GM12878 (cell line): ENCODE data around the gene PUS7. TPM values are rescaled to one million over a fixed set of nuclear protein-coding genes. Genes with fewer than 3 reads are reported as not detected.

Source experiments
- ATAC-seq: fragments of 200-7000 bp; cut with Tn5 transposase; 3 replicates; pipeline ENCODE4 v1.9.1; 2020; ENCODE audit warnings: mild to moderate bottlenecking, moderate library complexity
- BruUV-seq: library from RNA; stranded (reverse); fragments of 400-500 nt; replicated peaks from 2 replicates; lab custom pipeline; 2021; lab: Mats Ljungman, UMichigan
- CTCF ChIA-PET: fragments of 300-600 bp; sonication (Branson Sonifier 250); formaldehyde crosslinking; extraction: SDS; loops from one replicate; lab custom pipeline; 2021; ENCODE audit warnings: inconsistent platforms; lab: Yijun Ruan, JAX
- POLR2A ChIA-PET: fragments of 350-600 bp; formaldehyde crosslinking; extraction: SDS; loops from one replicate; lab custom pipeline; 2021; ENCODE audit warnings: inconsistent platforms; lab: Charles Lee
- RAD21 ChIA-PET: fragments of 300-600 bp; sonication (Branson Sonifier 250); formaldehyde crosslinking; loops from one replicate; lab custom pipeline; 2023; ENCODE audit warnings: antibody characterized with exemption; ENCODE audit not compliant: unreplicated experiment; lab: Charles Lee
- SMC1A ChIA-PET: fragments of 300-600 bp; sonication (Branson Sonifier 250); formaldehyde crosslinking; loops from one replicate; lab custom pipeline; 2023; ENCODE audit not compliant: unreplicated experiment, uncharacterized antibody; lab: Charles Lee
- DNase-seq: peaks from one replicate; pipeline ENCODE4 v3.0.0-alpha.2; 2011; ENCODE audit warnings: low read depth, low spot score
- FAIRE-seq: peaks from 3 replicates; lab custom pipeline; 2011; peaks lifted over from hg19 to GRCh38; lab: Jason Lieb, UNC
- H2AFZ ChIP-seq: 2 replicates; pipeline ENCODE4 v1.6.0; 2011; ENCODE audit warnings: low read depth, low read length, control low read depth; ENCODE audit not compliant: control insufficient read depth
- H3K27ac ChIP-seq: 2 replicates; pipeline ENCODE4 v1.5.1; 2011; ENCODE audit warnings: control low read depth; ENCODE audit not compliant: control insufficient read depth, insufficient read depth
- H3K27me3 ChIP-seq, 2 experiments: replicated peaks in 1 of 2; 2 replicates each; pipeline versions ENCODE4 v1.6.0 to v1.6.1; 2011; ENCODE audit warnings: low read length in 1 of 2; ENCODE audit not compliant: control insufficient read depth in 2 of 2, insufficient read depth in 2 of 2
- H3K36me3 ChIP-seq, 2 experiments: 2 replicates each; pipeline ENCODE4 v1.5.1; 2011; ENCODE audit warnings: low read length in 1 of 2; ENCODE audit not compliant: control insufficient read depth in 2 of 2, insufficient read depth in 2 of 2
- H3K4me1 ChIP-seq: 2 replicates; pipeline ENCODE4 v1.6.1; 2011; ENCODE audit warnings: mild to moderate bottlenecking, low read length, moderate library complexity, mixed read lengths; ENCODE audit not compliant: control insufficient read depth, insufficient read depth
- H3K4me2 ChIP-seq: 2 replicates; pipeline ENCODE4 v1.6.0; 2011; ENCODE audit warnings: control low read depth; ENCODE audit not compliant: control insufficient read depth, insufficient read depth
- H3K4me3 ChIP-seq: fragments of 200-600 bp; sonication (generic); 2 replicates; pipeline ENCODE4 v1.5.1; 2016
- H3K79me2 ChIP-seq: 2 replicates; pipeline ENCODE4 v1.6.0; 2011; ENCODE audit warnings: low read length; ENCODE audit not compliant: control insufficient read depth, insufficient read depth
- H3K9ac ChIP-seq: 2 replicates; pipeline ENCODE4 v1.8.0; 2011; ENCODE audit warnings: low read length, control low read depth, mixed read lengths; ENCODE audit not compliant: control insufficient read depth, insufficient read depth
- H3K9me3 ChIP-seq: replicated peaks from 3 replicates; pipeline ENCODE4 v1.5.1; 2011; ENCODE audit warnings: mild to moderate bottlenecking, low read length; ENCODE audit not compliant: control insufficient read depth, insufficient read depth
- H4K20me1 ChIP-seq: 2 replicates; pipeline ENCODE4 v1.6.0; 2011; ENCODE audit not compliant: control insufficient read depth, insufficient read depth
- BMI1 ChIP-seq: fragments of 450-650 bp; IDR thresholded peaks from 2 replicates; pipeline ENCODE4 v1.6.1; 2016; ENCODE audit warnings: mild to moderate bottlenecking, moderate library complexity, borderline replicate concordance
- EZH2 ChIP-seq: IDR thresholded peaks from 2 replicates; pipeline ENCODE4 v1.6.1; 2012; ENCODE audit warnings: low read depth, mild to moderate bottlenecking, control low read depth, inconsistent platforms, low read length, borderline replicate concordance; ENCODE audit not compliant: control insufficient read depth
- IRF3 ChIP-seq: fragments of 450-650 bp; IDR thresholded peaks from 2 replicates; pipeline ENCODE4 v1.6.1; 2014; ENCODE audit warnings: mild to moderate bottlenecking
- KAT2A ChIP-seq: conservative IDR thresholded peaks from 2 replicates; pipeline ENCODE4 v1.6.1; 2011; ENCODE audit warnings: low read depth, low read length; ENCODE audit not compliant: control insufficient read depth
- KDM1A ChIP-seq: fragments of 200-600 bp; sonication (generic); IDR thresholded peaks from 2 replicates; pipeline ENCODE4 v1.6.1; 2016; ENCODE audit warnings: borderline replicate concordance
- MAX ChIP-seq: IDR thresholded peaks from 2 replicates; pipeline ENCODE4 v1.6.1; 2012; ENCODE audit warnings: low read depth, low read length, improper control_type of control experiment
- MXI1 ChIP-seq: fragments of 150-350 bp; IDR thresholded peaks from 2 replicates; pipeline ENCODE4 v1.6.1; 2011; ENCODE audit warnings: low read depth, mild to moderate bottlenecking, inconsistent platforms, low read length, improper control_type of control experiment
- NKRF ChIP-seq: fragments of 450-650 bp; conservative IDR thresholded peaks from 2 replicates; pipeline ENCODE4 v1.6.1; 2017; ENCODE audit warnings: mild to moderate bottlenecking, moderate library complexity
- PAX8 ChIP-seq: fragments of 450-650 bp; IDR thresholded peaks from 2 replicates; pipeline ENCODE4 v1.6.1; 2017; ENCODE audit warnings: mild to moderate bottlenecking, moderate library complexity
- POU2F2 ChIP-seq: IDR thresholded peaks from 3 replicates; pipeline ENCODE4 v1.6.1; 2011; ENCODE audit warnings: low read depth, mild to moderate bottlenecking, low read length, borderline replicate concordance
- RAD51 ChIP-seq: fragments of 450-650 bp; IDR thresholded peaks from 2 replicates; pipeline ENCODE4 v1.6.1; 2016; ENCODE audit warnings: moderate library complexity, mild to moderate bottlenecking, inconsistent platforms
- RB1 ChIP-seq: fragments of 450-650 bp; formaldehyde crosslinking; IDR thresholded peaks from 2 replicates; pipeline ENCODE4 v1.6.1; 2017; ENCODE audit warnings: mild to moderate bottlenecking, borderline replicate concordance
- STAT1 ChIP-seq: fragments of 450-650 bp; conservative IDR thresholded peaks from 2 replicates; pipeline ENCODE4 v1.6.1; 2014; ENCODE audit warnings: antibody characterized with exemption, mild to moderate bottlenecking
- TARDBP ChIP-seq: IDR thresholded peaks from 2 replicates; pipeline ENCODE4 v1.6.1; 2016; ENCODE audit warnings: borderline replicate concordance
- WGBS: methylation state at CpG from one replicate; pipeline ENCODE4 v1.1.6; 2016; ENCODE audit warnings: low lambda C conversion rate; ENCODE audit not compliant: insufficient replicate concordance, insufficient coverage; ENCODE audit errors: missing lambda C conversion rate; 5-methylcytosine and 5-hydroxymethylcytosine counted together
- in situ Hi-C: fragments of 300-500 bp; cut with MboI; formaldehyde crosslinking; loops from 9 replicates; pipeline ENCODE4 v1.14.3; 2018; ENCODE audit warnings: mixed read lengths
- intact Hi-C: fragments of 100-400 bp; cut with micrococcal nuclease; formaldehyde crosslinking; loops from one replicate; pipeline ENCODE4 v1.14.2; 2022; ENCODE audit not compliant: unreplicated experiment
- polyA plus RNA-seq, 11 experiments: library from polyadenylated mRNA; depleted of rRNA in 4 of 11; unstranded in 6 of 11; stranded (reverse) in 5 of 11; fragments of >200 nt; fragmentation: Nextera tagmentation in 4 of 11; fragmentation: Illumina TruSeq in 1 of 11; extraction: Ambion mirVana in 4 of 11; extraction: Trizol in 1 of 11; gene quantifications; 1 replicate in 1 of 11; 2 replicates in 10 of 11; pipeline versions ENCODE4 v1.2.1 to v1.2.3, GENCODE V29; 2011 to 2016; ENCODE audit warnings: inconsistent platforms in 2 of 11, missing spikeins in 2 of 11, low read depth in 1 of 11
- total RNA-seq, 4 experiments: library from RNA; depleted of rRNA in 3 of 4; stranded (reverse); fragments of >200 nt in 3 of 4; fragmentation: Illumina TruSeq in 1 of 4; extraction: Trizol in 1 of 4; gene quantifications; 2 replicates each; pipeline versions ENCODE4 v1.2.1 to v1.2.3, GENCODE V29; 2013 to 2021

The PUS7 gene
- total and polyA plus RNA-seq, 10 of the 15 experiments (the other 5 are each of a cell fraction or from before 2014, with no cell fraction given), result 5.6 to 28.5 (median 22.4) TPM

GRCh38 chr7:105480931-105481330, 41.1 kb downstream of the PUS7 start (continued):
- no peak for TF ChIP-seq STAT1
- TF ChIP-seq PAX8, result no peak
- no peak for TF ChIP-seq KDM1A
- TF ChIP-seq MAX, result no peak
- TF ChIP-seq, all 136 proteins: peak for 0

- no peak overlapping the region for H3K4me3 ChIP-seq
- no peak for TF ChIP-seq BMI1
- no peak for TF ChIP-seq TARDBP
- TF ChIP-seq EZH2, result no peak
- no peak for TF ChIP-seq NKRF
- no peak for TF ChIP-seq IRF3
- no peak for TF ChIP-seq MXI1
- no peak for TF ChIP-seq RAD51
- no peak for TF ChIP-seq KAT2A
- no peak for TF ChIP-seq RB1
- TF ChIP-seq POU2F2, result no peak
- no peak for TF ChIP-seq MAX
- no peaks in the 10 kb centered on the region for H3K27me3 ChIP-seq
- H3K27ac ChIP-seq, result no peak overlapping the region
- intact Hi-C loops, result no loop called here
- DNase-seq (no peak), ATAC-seq (no peak), FAIRE-seq (no peak)
- in situ Hi-C loops, result no loop called here
- no peaks in the 10 kb centered on the region for H3K4me1 ChIP-seq
- no peaks in the 10 kb centered on the region for H4K20me1 ChIP-seq
- SMC1A ChIA-PET, result no interaction called here
- peaks cover 0 to 3% of the 10 kb centered on the region in 2 experiments; a peak in 1 of 4 replicates for H3K36me3 ChIP-seq
- RAD21 ChIA-PET, result no interaction called here
- WGBS, result 49% methylated on average over 5 of the region's 5 CpGs
- CTCF ChIA-PET, result interaction anchor here (1.0 kb wide), 1 partner anchor 16 kb away, joined by 3 read pairs; no protein-coding TSS in a partner anchor
- no TSS peak for BruUV-seq
- no peak overlapping the region for H3K4me2 ChIP-seq
- H3K9ac ChIP-seq, result no peak overlapping the region
- no peak overlapping the region for H2AFZ ChIP-seq
- POLR2A ChIA-PET, result no interaction called here
- no peaks in the 10 kb centered on the region for H3K79me2 ChIP-seq
- H3K9me3 ChIP-seq, result no peaks in the 10 kb centered on the region
Measured at GRCh38 chr7:105478606-105479005, 43.5 kb downstream of the PUS7 start.
